ENCODE measurements around the gene CNIH4. TPM values are rescaled to one million over a fixed set of nuclear protein-coding genes. Genes with fewer than 3 reads are reported as not detected.
A peak's percentile ranks its signal among the peaks of the same experiment; 100 is the strongest.

The CNIH4 gene
- total RNA-seq, 1 experiment from 2014 or later = 49.1 TPM

- peak; percentile 63 for DNase-seq
- peaks cover 8% of the 10 kb centered on the region; the same call in 1 of the 2 replicates for H3K36me3 ChIP-seq (ENCODE audit: insufficient read depth, low read length)
- no peaks in the 10 kb centered on the region for H3K9me3 ChIP-seq (ENCODE audit: low read length)
- peak overlapping the region; percentile 94 for H3K4me2 ChIP-seq (ENCODE audit: low read depth, low read length, poor library complexity, severe bottlenecking)
- H2AFZ ChIP-seq (ENCODE audit: low read length) = 0 out of 2 replicates have a peak overlapping the region, but pooled peaks have one; percentile 0
- H3K9me2 ChIP-seq (replicated peaks; ENCODE audit: insufficient read depth, low read length) = no peaks in the 10 kb centered on the region
- 0 out of 2 replicates have a peak overlapping the region, but pooled peaks have one; percentile 2 for H3K27ac ChIP-seq (ENCODE audit: low read length)
- H3K4me3 ChIP-seq (ENCODE audit: low read length) = peak overlapping the region; percentile 79
- H3K9ac ChIP-seq (ENCODE audit: low read length) = peak overlapping the region; percentile 93
- peaks cover 59% of the 10 kb centered on the region for H3K79me2 ChIP-seq (ENCODE audit: low read length)
- H3K4me1 ChIP-seq (ENCODE audit: low read length) = peaks cover 18% of the 10 kb centered on the region
- no peaks in the 10 kb centered on the region for H4K20me1 ChIP-seq (ENCODE audit: insufficient read depth, low read depth, low read length)
- H3K27me3 ChIP-seq (ENCODE audit: low read length) = no peaks in the 10 kb centered on the region
Measured at GRCh38 chr1:224357626-224358124, 996 bp downstream of the CNIH4 start.

GRCh38 chr1:224358237-224358636 lies 1.6 kb downstream of the CNIH4 start:
- Histone ChIP-seq H3K9me3 (ENCODE audit: low read length) (no peaks in the 10 kb centered on the region), H3K36me3 (ENCODE audit: insufficient read depth, low read length) (peaks cover 8% of the 10 kb centered on the region; the same call in 1 of the 2 replicates), H2AFZ (ENCODE audit: low read length) (no peak overlapping the region), H3K9ac (ENCODE audit: low read length) (peak overlapping the region; percentile 93), H3K9me2 (replicated peaks; ENCODE audit: insufficient read depth, low read length) (no peaks in the 10 kb centered on the region), H4K20me1 (ENCODE audit: insufficient read depth, low read depth, low read length) (no peaks in the 10 kb centered on the region), H3K4me3 (ENCODE audit: low read length) (peak overlapping the region; percentile 79), H3K27ac (ENCODE audit: low read length) (no peak overlapping the region), H3K79me2 (ENCODE audit: low read length) (peaks cover 65% of the 10 kb centered on the region), H3K4me2 (ENCODE audit: low read depth, low read length, poor library complexity, severe bottlenecking) (peak overlapping the region; percentile 94), H3K27me3 (ENCODE audit: low read length) (no peaks in the 10 kb centered on the region), H3K4me1 (ENCODE audit: low read length) (peaks cover 18% of the 10 kb centered on the region)
- no peak for DNase-seq

GRCh38 chr1:224359207-224359606 lies 2.5 kb downstream of the CNIH4 start:
- Histone ChIP-seq H3K9ac (ENCODE audit: low read length) (no peak overlapping the region), H4K20me1 (ENCODE audit: insufficient read depth, low read depth, low read length) (no peaks in the 10 kb centered on the region), H3K27ac (ENCODE audit: low read length) (no peak overlapping the region), H3K27me3 (ENCODE audit: low read length) (no peaks in the 10 kb centered on the region), H3K4me3 (ENCODE audit: low read length) (no peak overlapping the region), H2AFZ (ENCODE audit: low read length) (no peak overlapping the region), H3K36me3 (ENCODE audit: insufficient read depth, low read length) (peaks cover 11% of the 10 kb centered on the region; the same call in 1 of the 2 replicates), H3K79me2 (ENCODE audit: low read length) (peaks cover 75% of the 10 kb centered on the region), H3K4me2 (ENCODE audit: low read depth, low read length, poor library complexity, severe bottlenecking) (no peak overlapping the region), H3K9me3 (ENCODE audit: low read length) (no peaks in the 10 kb centered on the region), H3K4me1 (ENCODE audit: low read length) (peaks cover 22% of the 10 kb centered on the region), H3K9me2 (replicated peaks; ENCODE audit: insufficient read depth, low read length) (no peaks in the 10 kb centered on the region)
- DNase-seq = no peak

- no peaks in the 10 kb centered on the region for H3K9me3 ChIP-seq (ENCODE audit: low read length)
- DNase-seq = no peak
- H3K9me2 ChIP-seq (replicated peaks; ENCODE audit: insufficient read depth, low read length) = no peaks in the 10 kb centered on the region
- no peak overlapping the region for H3K27ac ChIP-seq (ENCODE audit: low read length)
- no peak overlapping the region for H2AFZ ChIP-seq (ENCODE audit: low read length)
- no peak overlapping the region for H3K4me2 ChIP-seq (ENCODE audit: low read depth, low read length, poor library complexity, severe bottlenecking)
- peaks cover 62% of the 10 kb centered on the region for H3K79me2 ChIP-seq (ENCODE audit: low read length)
- no peaks in the 10 kb centered on the region for H4K20me1 ChIP-seq (ENCODE audit: insufficient read depth, low read depth, low read length)
- no peak overlapping the region for H3K9ac ChIP-seq (ENCODE audit: low read length)
- no peaks in the 10 kb centered on the region for H3K27me3 ChIP-seq (ENCODE audit: low read length)
- H3K4me1 ChIP-seq (ENCODE audit: low read length) = peaks cover 21% of the 10 kb centered on the region
- H3K4me3 ChIP-seq (ENCODE audit: low read length) = no peak overlapping the region
- peaks cover 58% of the 10 kb centered on the region for H3K36me3 ChIP-seq (ENCODE audit: insufficient read depth, low read length)
Measured at GRCh38 chr1:224368409-224368808, 11.7 kb downstream of the CNIH4 start.

GRCh38 chr1:224373008-224373590 lies 16.4 kb downstream of the CNIH4 start:
- no peaks in the 10 kb centered on the region for H4K20me1 ChIP-seq (ENCODE audit: insufficient read depth, low read depth, low read length)
- H3K27ac ChIP-seq (ENCODE audit: low read length) = no peak overlapping the region
- H3K36me3 ChIP-seq (ENCODE audit: insufficient read depth, low read length) = peaks cover 53% of the 10 kb centered on the region

GRCh38 chr1:224375059-224375458 lies 18.4 kb downstream of the CNIH4 start:
- no peak for DNase-seq
- Histone ChIP-seq H3K27me3 (ENCODE audit: low read length) (no peaks in the 10 kb centered on the region), H3K36me3 (ENCODE audit: insufficient read depth, low read length) (peaks cover 51% of the 10 kb centered on the region), H3K9ac (ENCODE audit: low read length) (no peak overlapping the region), H3K4me1 (ENCODE audit: low read length) (no peaks in the 10 kb centered on the region), H3K9me2 (replicated peaks; ENCODE audit: insufficient read depth, low read length) (no peaks in the 10 kb centered on the region), H3K9me3 (ENCODE audit: low read length) (no peaks in the 10 kb centered on the region), H3K79me2 (ENCODE audit: low read length) (peaks cover 29% of the 10 kb centered on the region), H3K27ac (ENCODE audit: low read length) (no peak overlapping the region), H2AFZ (ENCODE audit: low read length) (no peak overlapping the region), H3K4me2 (ENCODE audit: low read depth, low read length, poor library complexity, severe bottlenecking) (no peak overlapping the region), H4K20me1 (ENCODE audit: insufficient read depth, low read depth, low read length) (no peaks in the 10 kb centered on the region), H3K4me3 (ENCODE audit: low read length) (no peak overlapping the region)

More at GRCh38 chr1:224373008-224373590, 16.4 kb downstream of the CNIH4 start:
- Histone ChIP-seq H3K9me2 (replicated peaks; ENCODE audit: insufficient read depth, low read length) (no peaks in the 10 kb centered on the region), H3K4me3 (ENCODE audit: low read length) (no peak overlapping the region), H3K9me3 (ENCODE audit: low read length) (no peaks in the 10 kb centered on the region), H2AFZ (ENCODE audit: low read length) (no peak overlapping the region), H3K4me2 (ENCODE audit: low read depth, low read length, poor library complexity, severe bottlenecking) (no peak overlapping the region), H3K9ac (ENCODE audit: low read length) (no peak overlapping the region), H3K4me1 (ENCODE audit: low read length) (no peaks in the 10 kb centered on the region), H3K27me3 (ENCODE audit: low read length) (no peaks in the 10 kb centered on the region), H3K79me2 (ENCODE audit: low read length) (peaks cover 32% of the 10 kb centered on the region)
- no peak for DNase-seq

- Histone ChIP-seq H3K27ac (ENCODE audit: low read length) (no peak overlapping the region), H3K4me1 (ENCODE audit: low read length) (peaks cover 10% of the 10 kb centered on the region)
Measured at GRCh38 chr1:224377676-224378006, 21.0 kb downstream of the CNIH4 start.

GRCh38 chr1:224378855-224379631 lies 22.4 kb downstream of the CNIH4 start:
- H3K4me2 ChIP-seq (ENCODE audit: low read depth, low read length, poor library complexity, severe bottlenecking) = no peak overlapping the region
- DNase-seq = no peak
- no peak overlapping the region for H3K27ac ChIP-seq (ENCODE audit: low read length)

More at GRCh38 chr1:224377676-224378006, 21.0 kb downstream of the CNIH4 start:
- peaks cover 12% of the 10 kb centered on the region for H3K79me2 ChIP-seq (ENCODE audit: low read length)
- H3K9ac ChIP-seq (ENCODE audit: low read length) = no peak overlapping the region
- no peaks in the 10 kb centered on the region for H3K9me2 ChIP-seq (replicated peaks; ENCODE audit: insufficient read depth, low read length)
- DNase-seq = no peak
- peaks cover 28% of the 10 kb centered on the region for H3K36me3 ChIP-seq (ENCODE audit: insufficient read depth, low read length)
- H3K4me3 ChIP-seq (ENCODE audit: low read length) = no peak overlapping the region
- no peaks in the 10 kb centered on the region for H3K27me3 ChIP-seq (ENCODE audit: low read length)
- H4K20me1 ChIP-seq (ENCODE audit: insufficient read depth, low read depth, low read length) = no peaks in the 10 kb centered on the region
- H3K4me2 ChIP-seq (ENCODE audit: low read depth, low read length, poor library complexity, severe bottlenecking) = no peak overlapping the region
- no peaks in the 10 kb centered on the region for H3K9me3 ChIP-seq (ENCODE audit: low read length)
- H2AFZ ChIP-seq (ENCODE audit: low read length) = no peak overlapping the region

More at GRCh38 chr1:224378855-224379631, 22.4 kb downstream of the CNIH4 start:
- Histone ChIP-seq H3K4me1 (ENCODE audit: low read length) (peaks cover 10% of the 10 kb centered on the region), H3K9me2 (replicated peaks; ENCODE audit: insufficient read depth, low read length) (no peaks in the 10 kb centered on the region), H2AFZ (ENCODE audit: low read length) (no peak overlapping the region), H3K27me3 (ENCODE audit: low read length) (no peaks in the 10 kb centered on the region), H3K9me3 (ENCODE audit: low read length) (no peaks in the 10 kb centered on the region), H3K36me3 (ENCODE audit: insufficient read depth, low read length) (peaks cover 18% of the 10 kb centered on the region), H4K20me1 (ENCODE audit: insufficient read depth, low read depth, low read length) (no peaks in the 10 kb centered on the region), H3K9ac (ENCODE audit: low read length) (no peak overlapping the region), H3K4me3 (ENCODE audit: low read length) (no peak overlapping the region), H3K79me2 (ENCODE audit: low read length) (peaks cover 6% of the 10 kb centered on the region)

Measured in Karpas-422 (cell line).